Measurements from ENCODE around the gene KRT5. TPM values are rescaled to one million over a fixed set of nuclear protein-coding genes. Genes with fewer than 3 reads are reported as not detected.

The KRT5 gene
- total and polyA plus RNA-seq, 10 of the 15 experiments (the other 5 are each of a cell fraction or from before 2014, with no cell fraction given), result 1.6 TPM; not detected in 9

DNA sequence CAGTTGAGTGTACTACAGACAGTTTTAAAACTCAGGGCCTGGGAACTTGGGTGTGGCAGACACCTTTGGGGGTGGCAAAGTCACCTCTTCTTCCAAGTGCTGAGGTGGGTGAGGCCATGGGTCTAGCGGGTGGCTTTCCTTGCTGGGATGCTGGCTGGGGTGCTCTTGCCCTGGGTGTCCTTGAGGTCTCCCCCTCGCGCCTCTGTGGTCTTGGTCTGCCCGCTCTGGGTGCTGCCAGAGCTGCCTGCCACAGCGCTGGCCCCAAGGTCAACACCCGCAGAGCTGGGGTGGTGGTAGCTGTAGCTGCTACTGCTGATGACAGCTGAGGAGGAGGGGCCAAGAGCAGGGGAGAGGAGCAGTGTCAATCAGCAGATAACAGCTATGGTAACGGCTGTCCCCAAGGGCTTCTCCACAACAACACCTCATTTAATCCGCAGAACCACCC lies 46.7 kb upstream of the KRT5 start:
- ChIA-PET RAD21 (ENCODE audit: unreplicated experiment) (no interaction called here), POLR2A (no interaction called here), SMC1A (ENCODE audit: uncharacterized antibody, unreplicated experiment) (no interaction called here), CTCF (interaction anchor here (1.2 kb wide), 1 partner anchor 8 kb away, joined by 3 read pairs; no protein-coding TSS in a partner anchor)
- Histone ChIP-seq H3K36me3 (ENCODE audit: control insufficient read depth in 2 of 2, insufficient read depth in 2 of 2, low read length in 1 of 2) (no peaks in the 10 kb centered on the region), H3K9ac (ENCODE audit: control insufficient read depth, insufficient read depth, low read length) (no peak overlapping the region), H3K27ac (ENCODE audit: control insufficient read depth, insufficient read depth) (no peak overlapping the region), H3K79me2 (ENCODE audit: control insufficient read depth, insufficient read depth, low read length) (no peaks in the 10 kb centered on the region), H3K4me2 (ENCODE audit: control insufficient read depth, insufficient read depth) (no peak overlapping the region), H3K27me3 (replicated peaks in 1 of 2; ENCODE audit: control insufficient read depth in 2 of 2, insufficient read depth in 2 of 2, low read length in 1 of 2) (peaks cover 2 to 8% of the 10 kb centered on the region in 2 experiments; a peak in 3 of 4 replicates), H2AFZ (ENCODE audit: control insufficient read depth, low read depth, low read length) (no peak overlapping the region), H4K20me1 (ENCODE audit: control insufficient read depth, insufficient read depth) (0 out of 2 replicates have a peak, but pooled peaks cover 2% of the 10 kb centered on the region), H3K4me3 (no peak overlapping the region), H3K9me3 (replicated peaks; ENCODE audit: control insufficient read depth, insufficient read depth, low read length) (no peaks in the 10 kb centered on the region), H3K4me1 (ENCODE audit: control insufficient read depth, insufficient read depth, low read length) (no peaks in the 10 kb centered on the region)
- intact Hi-C loops (cut with micrococcal nuclease; ENCODE audit: unreplicated experiment) (no loop called here), in situ Hi-C loops (cut with MboI) (no loop called here)
- DNase-seq (ENCODE audit: low read depth, low spot score) (no peak), FAIRE-seq (no peak), ATAC-seq (no peak)
- WGBS (ENCODE audit: insufficient coverage, insufficient replicate concordance, low lambda C conversion rate, missing lambda C conversion rate), result 42% methylated on average over 8 of the region's 8 CpGs
- no TSS peak for BruUV-seq (replicated peaks)
- no peak for TF ChIP-seq ETV6 (conservative IDR thresholded peaks at IDR 0.05 in 1 of 2, IDR thresholded peaks at IDR 0.05 in 1 of 2; ENCODE audit: borderline replicate concordance in 1 of 2, low read depth in 1 of 2)
- no peak for TF ChIP-seq MXI1 (IDR thresholded peaks at IDR 0.05; ENCODE audit: low read depth, low read length)
- TF ChIP-seq PAX5 (IDR thresholded peaks at IDR 0.05; ENCODE audit: borderline replicate concordance, low read depth, low read length), result no peak
- TF ChIP-seq MTA3 (IDR thresholded peaks at IDR 0.05; ENCODE audit: borderline replicate concordance, low read length), result no peak
- TF ChIP-seq MEF2B (IDR thresholded peaks at IDR 0.05; ENCODE audit: partially characterized antibody, poor library complexity, severe bottlenecking), result no peak
- no peak for TF ChIP-seq JUNB (IDR thresholded peaks at IDR 0.05)
- TF ChIP-seq, protein P1, sequence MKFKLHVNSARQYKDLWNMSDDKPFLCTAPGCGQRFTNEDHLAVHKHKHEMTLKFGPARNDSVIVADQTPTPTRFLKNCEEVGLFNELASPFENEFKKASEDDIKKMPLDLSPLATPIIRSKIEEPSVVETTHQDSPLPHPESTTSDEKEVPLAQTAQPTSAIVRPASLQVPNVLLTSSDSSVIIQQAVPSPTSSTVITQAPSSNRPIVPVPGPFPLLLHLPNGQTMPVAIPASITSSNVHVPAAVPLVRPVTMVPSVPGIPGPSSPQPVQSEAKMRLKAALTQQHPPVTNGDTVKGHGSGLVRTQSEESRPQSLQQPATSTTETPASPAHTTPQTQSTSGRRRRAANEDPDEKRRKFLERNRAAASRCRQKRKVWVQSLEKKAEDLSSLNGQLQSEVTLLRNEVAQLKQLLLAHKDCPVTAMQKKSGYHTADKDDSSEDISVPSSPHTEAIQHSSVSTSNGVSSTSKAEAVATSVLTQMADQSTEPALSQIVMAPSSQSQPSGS (IDR thresholded peaks at IDR 0.05; ENCODE audit: low read length), result no peak
- TF ChIP-seq, protein P2, sequence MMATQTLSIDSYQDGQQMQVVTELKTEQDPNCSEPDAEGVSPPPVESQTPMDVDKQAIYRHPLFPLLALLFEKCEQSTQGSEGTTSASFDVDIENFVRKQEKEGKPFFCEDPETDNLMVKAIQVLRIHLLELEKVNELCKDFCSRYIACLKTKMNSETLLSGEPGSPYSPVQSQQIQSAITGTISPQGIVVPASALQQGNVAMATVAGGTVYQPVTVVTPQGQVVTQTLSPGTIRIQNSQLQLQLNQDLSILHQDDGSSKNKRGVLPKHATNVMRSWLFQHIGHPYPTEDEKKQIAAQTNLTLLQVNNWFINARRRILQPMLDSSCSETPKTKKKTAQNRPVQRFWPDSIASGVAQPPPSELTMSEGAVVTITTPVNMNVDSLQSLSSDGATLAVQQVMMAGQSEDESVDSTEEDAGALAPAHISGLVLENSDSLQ (IDR thresholded peaks at IDR 0.05), result peak; percentile 67

Measured in GM12878 (cell line).